ENCODE data around the gene TNRC6C.
A peak's percentile ranks its signal among the peaks of the same experiment; 100 is the strongest.

TNRC6C gene

DNA sequence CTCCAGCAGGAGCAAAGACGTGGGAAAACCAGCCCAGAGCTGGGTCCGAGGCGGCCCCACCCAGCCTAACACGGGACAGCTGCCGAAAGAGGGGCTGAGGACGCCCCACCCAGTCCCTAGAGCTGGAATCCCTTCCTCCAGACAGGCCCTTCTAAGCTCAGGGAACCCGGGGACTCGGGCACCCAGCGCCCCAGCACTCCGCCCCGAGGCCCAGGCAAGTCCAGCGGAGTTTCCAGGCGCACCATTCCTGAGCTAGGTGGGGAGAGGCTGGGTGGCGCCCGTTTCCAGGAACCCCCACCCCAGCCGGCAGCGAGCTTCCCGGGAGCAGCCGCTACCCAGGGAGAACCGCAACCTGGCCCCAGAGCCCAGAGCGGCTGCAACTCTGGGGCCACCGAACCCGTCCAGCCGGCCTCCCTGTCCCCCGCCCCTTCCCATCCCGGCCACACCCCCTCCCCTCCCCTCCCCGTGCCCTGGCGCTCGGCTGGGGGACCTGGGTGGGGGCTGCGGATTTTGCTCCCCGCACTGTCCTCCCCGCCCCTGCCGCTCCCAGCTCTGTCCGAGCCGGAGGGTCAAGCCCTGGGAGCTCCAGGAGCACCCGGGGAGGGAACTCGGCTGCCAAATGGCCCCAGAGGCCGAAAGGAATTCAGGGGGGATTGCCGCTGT lies 169.5 kb downstream of the TNRC6C start:
- peaks cover 43% of the 10 kb centered on the region for H3K79me2 ChIP-seq (ENCODE audit: insufficient read depth, low read length)
- no peaks in the 10 kb centered on the region for H3K9me3 ChIP-seq (ENCODE audit: insufficient read depth, low read length)
- H3K4me3 ChIP-seq (ENCODE audit: insufficient read depth, low read length, poor library complexity, severe bottlenecking): peak overlapping the region; percentile 78
- no peaks in the 10 kb centered on the region for H3K27me3 ChIP-seq (ENCODE audit: low read length)
- peak overlapping the region; percentile 90 for H3K4me2 ChIP-seq (ENCODE audit: low read depth, low read length, poor library complexity, severe bottlenecking)
- H2AFZ ChIP-seq (ENCODE audit: low read depth, low read length, severe bottlenecking): no peak overlapping the region
- H3K27ac ChIP-seq (ENCODE audit: low read depth, low read length): peak overlapping the region; percentile 95
- TF ChIP-seq, protein P1, sequence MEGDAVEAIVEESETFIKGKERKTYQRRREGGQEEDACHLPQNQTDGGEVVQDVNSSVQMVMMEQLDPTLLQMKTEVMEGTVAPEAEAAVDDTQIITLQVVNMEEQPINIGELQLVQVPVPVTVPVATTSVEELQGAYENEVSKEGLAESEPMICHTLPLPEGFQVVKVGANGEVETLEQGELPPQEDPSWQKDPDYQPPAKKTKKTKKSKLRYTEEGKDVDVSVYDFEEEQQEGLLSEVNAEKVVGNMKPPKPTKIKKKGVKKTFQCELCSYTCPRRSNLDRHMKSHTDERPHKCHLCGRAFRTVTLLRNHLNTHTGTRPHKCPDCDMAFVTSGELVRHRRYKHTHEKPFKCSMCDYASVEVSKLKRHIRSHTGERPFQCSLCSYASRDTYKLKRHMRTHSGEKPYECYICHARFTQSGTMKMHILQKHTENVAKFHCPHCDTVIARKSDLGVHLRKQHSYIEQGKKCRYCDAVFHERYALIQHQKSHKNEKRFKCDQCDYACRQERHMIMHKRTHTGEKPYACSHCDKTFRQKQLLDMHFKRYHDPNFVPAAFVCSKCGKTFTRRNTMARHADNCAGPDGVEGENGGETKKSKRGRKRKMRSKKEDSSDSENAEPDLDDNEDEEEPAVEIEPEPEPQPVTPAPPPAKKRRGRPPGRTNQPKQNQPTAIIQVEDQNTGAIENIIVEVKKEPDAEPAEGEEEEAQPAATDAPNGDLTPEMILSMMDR (IDR thresholded peaks at IDR 0.05; ENCODE audit: insufficient read depth, low read length, poor library complexity, severe bottlenecking): no peak
- no peak for TF ChIP-seq EZH2phosphoT487 (conservative IDR thresholded peaks at IDR 0.05; ENCODE audit: low read length)
- peaks cover 3% of the 10 kb centered on the region for H3K36me3 ChIP-seq (ENCODE audit: low read length)
- no peaks in the 10 kb centered on the region for H4K20me1 ChIP-seq (ENCODE audit: low read depth, low read length)
- peaks cover 42% of the 10 kb centered on the region for H3F3A ChIP-seq (ENCODE audit: insufficient read depth)
- H3K9me2 ChIP-seq (replicated peaks; ENCODE audit: insufficient read depth, low read length): no peaks in the 10 kb centered on the region
- H3K9ac ChIP-seq (ENCODE audit: low read length): peak overlapping the region; percentile 93

DNA sequence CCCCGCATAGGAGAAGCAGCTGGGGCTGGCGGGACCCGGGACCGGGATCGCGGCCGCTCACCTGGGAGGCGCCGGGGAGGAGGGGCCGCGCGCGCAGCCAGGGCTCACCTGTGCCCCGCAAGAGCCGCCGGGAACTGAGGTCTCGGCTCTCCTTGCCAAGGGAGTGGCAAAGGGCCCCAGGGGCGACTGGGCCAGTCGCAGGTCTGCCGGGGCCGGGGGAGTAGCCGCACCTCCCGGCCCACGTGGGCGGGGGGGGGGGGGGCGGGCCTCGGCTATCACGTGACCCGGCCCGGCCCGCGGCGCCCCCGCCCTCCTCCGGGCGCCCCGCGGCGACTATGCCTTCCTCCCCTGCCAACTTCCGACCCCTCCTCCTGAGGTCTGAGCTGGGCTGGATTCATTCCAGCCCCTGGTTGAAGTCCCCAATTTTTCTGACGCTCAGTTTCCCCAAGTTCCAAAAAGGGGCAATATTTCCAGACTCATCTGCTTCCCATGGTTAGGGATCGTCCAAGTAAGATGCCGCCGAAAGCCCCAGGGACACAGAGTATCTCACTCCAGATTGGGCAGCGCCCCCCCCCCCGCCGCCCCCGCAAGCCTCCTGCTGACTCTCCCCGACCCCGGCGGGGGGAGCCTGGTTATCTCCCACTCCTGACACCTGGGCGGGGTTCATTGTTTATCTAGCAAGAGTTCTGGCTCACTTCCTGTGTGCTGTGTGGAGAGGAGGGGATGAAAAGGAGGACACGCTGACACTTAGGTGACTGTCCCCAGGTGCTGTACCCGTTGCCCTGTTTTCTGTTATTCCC lies 170.2 kb downstream of the TNRC6C start, which contains the start of gene TMC6:
TMC6 (minus strand) TSS at position 205 of the 800 bp plus-strand sequence. CDS start 1,923 bp downstream, outside the sequence.
- Histone ChIP-seq H3F3A (ENCODE audit: insufficient read depth) (peaks cover 47% of the 10 kb centered on the region), H4K20me1 (ENCODE audit: low read depth, low read length) (no peaks in the 10 kb centered on the region), H3K9me3 (ENCODE audit: insufficient read depth, low read length) (no peaks in the 10 kb centered on the region), H3K36me3 (ENCODE audit: low read length) (no peaks in the 10 kb centered on the region; the same call in 1 of the 2 replicates), H3K27ac (ENCODE audit: low read depth, low read length) (peak within 1 kb of the TSS; percentile 95), H3K4me2 (ENCODE audit: low read depth, low read length, poor library complexity, severe bottlenecking) (peak within 1 kb of the TSS; percentile 90), H3K79me2 (ENCODE audit: insufficient read depth, low read length) (peaks cover 45% of the 10 kb centered on the region), H3K4me3 (ENCODE audit: insufficient read depth, low read length, poor library complexity, severe bottlenecking) (peak within 1 kb of the TSS; percentile 78), H3K9me2 (replicated peaks; ENCODE audit: insufficient read depth, low read length) (no peaks in the 10 kb centered on the region), H3K9ac (ENCODE audit: low read length) (peak within 1 kb of the TSS; percentile 93), H3K27me3 (ENCODE audit: low read length) (no peaks in the 10 kb centered on the region), H2AFZ (ENCODE audit: low read depth, low read length, severe bottlenecking) (no peak within 1 kb of the TSS)
- no peak for TF ChIP-seq EZH2phosphoT487 (conservative IDR thresholded peaks at IDR 0.05; ENCODE audit: low read length)
- TF ChIP-seq, protein P1 (IDR thresholded peaks at IDR 0.05; ENCODE audit: insufficient read depth, low read length, poor library complexity, severe bottlenecking): no peak

DNA sequence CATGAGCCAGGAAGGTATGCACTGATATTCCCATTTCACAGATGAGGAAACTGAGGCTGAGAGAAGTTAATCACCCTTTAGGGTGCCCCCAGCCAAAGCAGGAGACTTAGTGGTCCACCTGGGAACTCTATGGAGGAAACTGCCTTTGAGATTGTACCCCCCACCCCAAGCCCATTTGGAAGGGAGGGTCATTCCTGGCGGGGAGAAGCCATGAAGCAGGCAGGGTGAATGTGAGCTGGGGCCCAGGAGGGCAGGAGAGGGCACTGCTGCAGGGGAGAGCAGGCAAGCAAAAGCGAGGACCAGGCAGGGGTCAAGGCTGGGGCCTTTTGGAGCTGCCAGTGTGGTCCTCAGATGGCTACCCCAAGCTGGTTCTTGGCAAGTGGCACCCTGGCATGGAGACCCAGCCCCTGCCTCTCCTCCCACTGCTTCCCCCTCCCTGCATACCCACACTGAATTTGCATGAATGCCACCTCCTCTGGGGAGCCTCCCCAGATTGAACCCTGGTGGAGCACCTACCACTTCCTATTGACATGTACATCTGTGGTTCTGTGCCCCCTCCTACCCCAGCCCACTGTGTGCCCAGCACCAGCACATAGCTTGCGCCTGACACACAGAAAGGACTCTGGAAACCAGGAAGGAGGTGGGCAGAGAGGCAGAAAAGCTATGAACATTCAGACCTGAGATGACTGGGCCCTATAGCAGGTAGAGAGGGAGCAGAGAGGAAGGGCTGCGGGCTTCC lies 171.0 kb downstream of the TNRC6C start:
- peaks cover 47% of the 10 kb centered on the region for H3F3A ChIP-seq (ENCODE audit: insufficient read depth)
- no peaks in the 10 kb centered on the region for H3K9me2 ChIP-seq (replicated peaks; ENCODE audit: insufficient read depth, low read length)
- H3K27me3 ChIP-seq (ENCODE audit: low read length): no peaks in the 10 kb centered on the region
- no peaks in the 10 kb centered on the region; the same call in 1 of the 2 replicates for H3K36me3 ChIP-seq (ENCODE audit: low read length)
- peaks cover 45% of the 10 kb centered on the region for H3K79me2 ChIP-seq (ENCODE audit: insufficient read depth, low read length)
- H3K9ac ChIP-seq (ENCODE audit: low read length): peak overlapping the region; percentile 87
- TF ChIP-seq, protein P1 (IDR thresholded peaks at IDR 0.05; ENCODE audit: insufficient read depth, low read length, poor library complexity, severe bottlenecking): no peak
- TF ChIP-seq EZH2phosphoT487 (conservative IDR thresholded peaks at IDR 0.05; ENCODE audit: low read length): no peak
- no peak overlapping the region for H2AFZ ChIP-seq (ENCODE audit: low read depth, low read length, severe bottlenecking)
- no peaks in the 10 kb centered on the region for H4K20me1 ChIP-seq (ENCODE audit: low read depth, low read length)
- H3K4me3 ChIP-seq (ENCODE audit: insufficient read depth, low read length, poor library complexity, severe bottlenecking): peak overlapping the region; percentile 78
- H3K9me3 ChIP-seq (ENCODE audit: insufficient read depth, low read length): no peaks in the 10 kb centered on the region
- H3K27ac ChIP-seq (ENCODE audit: low read depth, low read length): peak overlapping the region; percentile 95
- H3K4me2 ChIP-seq (ENCODE audit: low read depth, low read length, poor library complexity, severe bottlenecking): peak overlapping the region; percentile 85

Data from SU-DHL-6 (cell line).